Activated B cell treated with CpG ODN at 0.5 μM for 24 hours (primary cell): Measurements from ENCODE around the gene ULBP3. TPM values are rescaled to one million over a fixed set of nuclear protein-coding genes. Genes with fewer than 3 reads are reported as not detected.
"Not testable (repeated sequence)": the region's sequence is repeated elsewhere in the genome, so short reads cannot be mapped to it uniquely, and the experiment has no call there.

Experiments used
- ATAC-seq: fragments of 200-7000 bp; cut with Tn5 transposase; one replicate; pipeline ENCODE4 v1.10.0; 2021; ENCODE audit warnings: low read depth, mild to moderate bottlenecking, moderate library complexity
- CTCF ChIA-PET: fragments of 350-600 bp; sonication (Branson Sonifier 250); formaldehyde crosslinking; loops from one replicate; lab custom pipeline; 2021; ENCODE audit warnings: antibody characterized with exemption; lab: Charles Lee
- POLR2A ChIA-PET: fragments of 350-600 bp; sonication (Branson Sonifier 250); formaldehyde crosslinking; loops from one replicate; lab custom pipeline; 2021; ENCODE audit warnings: antibody characterized with exemption; lab: Charles Lee
- DNase-seq: peaks from one replicate; pipeline ENCODE4 v3.0.0; 2022
- H3K27ac Mint-ChIP-seq: one replicate; pipeline ENCODE4 v1.8.0; 2020; ENCODE audit warnings: mixed read lengths
- H3K27me3 Mint-ChIP-seq: one replicate; pipeline ENCODE4 v1.8.0; 2021; ENCODE audit warnings: mixed read lengths
- H3K36me3 Mint-ChIP-seq: one replicate; pipeline ENCODE4 v1.8.0; 2021; ENCODE audit warnings: low read depth, mixed read lengths
- H3K4me1 Mint-ChIP-seq: one replicate; pipeline ENCODE4 v1.8.0; 2021; ENCODE audit warnings: mixed read lengths
- H3K4me3 Mint-ChIP-seq: one replicate; pipeline ENCODE4 v1.8.0; 2020; ENCODE audit warnings: mild to moderate bottlenecking, mixed read lengths
- H3K9me3 Mint-ChIP-seq: one replicate; pipeline ENCODE4 v1.8.0; 2020; ENCODE audit warnings: mixed read lengths
- CTCF ChIP-seq: fragments of 200-600 bp; IDR thresholded peaks from one replicate; pipeline ENCODE4 v1.8.0; 2022; ENCODE audit warnings: antibody characterized with exemption, mild to moderate bottlenecking
- intact Hi-C: fragments of 100-400 bp; cut with micrococcal nuclease; formaldehyde crosslinking; loops from one replicate; pipeline ENCODE4 v1.15.1; 2024
- total RNA-seq: library from RNA; stranded (reverse); gene quantifications from 2 replicates; pipeline ENCODE4 v1.2.3, GENCODE V29; 2022

ULBP3 gene
- total RNA-seq, 1 donor from 2014 or later: 0.80 TPM

- no peak within 1 kb of the TSS for H3K27ac Mint-ChIP-seq
- DNase-seq (no peak), ATAC-seq (peak; percentile 54)
- H3K36me3 Mint-ChIP-seq: no peaks in the 10 kb centered on the region
- peak within 1 kb of the TSS; percentile 35 for H3K4me3 Mint-ChIP-seq
- H3K9me3 Mint-ChIP-seq: no peaks in the 10 kb centered on the region
- peaks cover 30% of the 10 kb centered on the region for H3K4me1 Mint-ChIP-seq
- intact Hi-C loops: no loop called here
- no peak for TF ChIP-seq CTCF
- peaks cover 37% of the 10 kb centered on the region for H3K27me3 Mint-ChIP-seq
- POLR2A ChIA-PET: no interaction called here
- CTCF ChIA-PET: interaction anchor here (0.6 to 2.2 kb wide), 2 partner anchors 9 to 46 kb away, joined by 3 to 8 read pairs; no protein-coding TSS in a partner anchor
These were observed 43.6 kb downstream of the ULBP3 start, which contains the start of gene RAET1L for GRCh38 chr6:150025201-150025917. RAET1L (minus strand) TSS chr6:150025532; CDS start chr6:150025471, 61 bp downstream.

GRCh38 chr6:150024646-150025155, 44.2 kb downstream of the ULBP3 start:
- H3K4me3 Mint-ChIP-seq: no peak overlapping the region
- no peaks in the 10 kb centered on the region for H3K9me3 Mint-ChIP-seq
- ATAC-seq: no peak
- peaks cover 39% of the 10 kb centered on the region for H3K27me3 Mint-ChIP-seq
- POLR2A ChIA-PET: no interaction called here
- intact Hi-C loops: no loop called here
- H3K27ac Mint-ChIP-seq: no peak overlapping the region
- no peak for TF ChIP-seq CTCF
- CTCF ChIA-PET: interaction anchor here (0.6 to 2.2 kb wide), 2 partner anchors 8 to 47 kb away, joined by 3 to 8 read pairs; no protein-coding TSS in a partner anchor
- peaks cover 24% of the 10 kb centered on the region for H3K4me1 Mint-ChIP-seq
- no peaks in the 10 kb centered on the region for H3K36me3 Mint-ChIP-seq
- no peak for DNase-seq

- DNase-seq, POLR2A ChIA-PET, ATAC-seq, H3K4me3 Mint-ChIP-seq, H3K9me3 Mint-ChIP-seq, intact Hi-C loops, CTCF ChIA-PET, H3K27ac Mint-ChIP-seq, H3K36me3 Mint-ChIP-seq: not testable (repeated sequence)
- peaks cover 43% of the 10 kb centered on the region for H3K27me3 Mint-ChIP-seq
- peaks cover 17% of the 10 kb centered on the region for H3K4me1 Mint-ChIP-seq
These were observed 44.9 kb downstream of the ULBP3 start for GRCh38 chr6:150024021-150024420.

GRCh38 chr6:150021870-150022269, 47.1 kb downstream of the ULBP3 start:
- intact Hi-C loops, ATAC-seq, H3K4me1 Mint-ChIP-seq, H3K27ac Mint-ChIP-seq, CTCF ChIA-PET, H3K9me3 Mint-ChIP-seq, H3K36me3 Mint-ChIP-seq, POLR2A ChIA-PET, H3K4me3 Mint-ChIP-seq, DNase-seq: not testable (repeated sequence)
- peaks cover 53% of the 10 kb centered on the region for H3K27me3 Mint-ChIP-seq

- no peak for ATAC-seq
- no peak overlapping the region for H3K4me3 Mint-ChIP-seq
- ChIA-PET CTCF (interaction anchor here (1.2 to 1.4 kb wide), 2 partner anchors 84 to 185 kb away, joined by 3 read pairs; no protein-coding TSS in a partner anchor), POLR2A (no interaction called here)
- H3K36me3 Mint-ChIP-seq: no peaks in the 10 kb centered on the region
- TF ChIP-seq CTCF: no peak
- H3K9me3 Mint-ChIP-seq: no peaks in the 10 kb centered on the region
- H3K4me1 Mint-ChIP-seq: peaks cover 12% of the 10 kb centered on the region
- H3K27me3 Mint-ChIP-seq: peaks cover 57% of the 10 kb centered on the region
- no peak for DNase-seq
- no peak overlapping the region for H3K27ac Mint-ChIP-seq
- intact Hi-C loops: loop anchor here (5.0 kb wide), 3 partner anchors 297 to 793 kb away; partner anchors contain the start of gene PPIL4
These were observed 49.9 kb downstream of the ULBP3 start for GRCh38 chr6:150018846-150019580.

- H3K9me3 Mint-ChIP-seq, H3K4me3 Mint-ChIP-seq, DNase-seq, H3K27ac Mint-ChIP-seq, H3K36me3 Mint-ChIP-seq, ATAC-seq, POLR2A ChIA-PET: not testable (repeated sequence)
- intact Hi-C loops: loop anchor here (1.0 to 5.0 kb wide), 7 partner anchors 10 to 795 kb away; partner anchors contain the start of gene PPIL4
- Mint-ChIP-seq H3K27me3 (peaks cover 60% of the 10 kb centered on the region), H3K4me1 (peaks cover 16% of the 10 kb centered on the region)
- CTCF ChIA-PET: interaction anchor here (0.8 to 2.6 kb wide), 22 partner anchors 9 to 378 kb away, joined by 3 to 27 read pairs (median 5); partner anchors contain the start of genes RAET1L and ULBP1
These were observed 51.8 kb downstream of the ULBP3 start for GRCh38 chr6:150017186-150017521.
